Upper lobe of right lung (tissue), 1 donor: Measurements from ENCODE around the gene TTC8. TPM values are rescaled to one million over a fixed set of nuclear protein-coding genes. Genes with fewer than 3 reads are reported as not detected.

Experiments
- ATAC-seq: fragments of 200-7000 bp; cut with Tn5 transposase; one replicate; pipeline ENCODE4 v1.9.1; 2020; ENCODE audit warnings: mild to moderate bottlenecking, moderate library complexity
- DNase-seq: peaks from one replicate; pipeline ENCODE4 v3.0.0-alpha.2; 2020
- H3K27ac ChIP-seq: fragments of 200-600 bp; one replicate; pipeline ENCODE4 v1.8.0; 2022
- H3K27me3 ChIP-seq: fragments of 200-600 bp; one replicate; pipeline ENCODE4 v1.8.0; 2022; ENCODE audit warnings: mild to moderate bottlenecking
- H3K36me3 ChIP-seq: fragments of 200-600 bp; one replicate; pipeline ENCODE4 v1.8.0; 2022
- H3K4me1 ChIP-seq: fragments of 200-600 bp; one replicate; pipeline ENCODE4 v1.8.0; 2022
- H3K4me3 ChIP-seq: fragments of 200-600 bp; one replicate; pipeline ENCODE4 v1.8.0; 2022; ENCODE audit warnings: mild to moderate bottlenecking
- H3K9me3 ChIP-seq: fragments of 200-600 bp; one replicate; pipeline ENCODE4 v1.8.0; 2022
- intact Hi-C: fragments of 100-400 bp; cut with DNase I; formaldehyde crosslinking; loops from one replicate; pipeline ENCODE4 v1.11.0; 2022
- total RNA-seq: library from RNA; stranded (reverse); fragmentation: NEBNext Ultra II Directional; extraction: Animal tissue kit (Norgen Biotek cat#: 25700); gene quantifications from one replicate; pipeline ENCODE4 v1.2.1, GENCODE V29; 2021
- TF ChIP-seq, protein P1 (sequence below): fragments of 200-600 bp; IDR thresholded peaks from one replicate; pipeline ENCODE4 v1.8.0; 2022; ENCODE audit warnings: antibody characterized with exemption
- donor health status: DM: no; HTN: yes; CAD: no; lungs with severe emphysema.

The TTC8 gene
- total RNA-seq, 1 donor from 2014 or later = 11.5 TPM

DNA sequence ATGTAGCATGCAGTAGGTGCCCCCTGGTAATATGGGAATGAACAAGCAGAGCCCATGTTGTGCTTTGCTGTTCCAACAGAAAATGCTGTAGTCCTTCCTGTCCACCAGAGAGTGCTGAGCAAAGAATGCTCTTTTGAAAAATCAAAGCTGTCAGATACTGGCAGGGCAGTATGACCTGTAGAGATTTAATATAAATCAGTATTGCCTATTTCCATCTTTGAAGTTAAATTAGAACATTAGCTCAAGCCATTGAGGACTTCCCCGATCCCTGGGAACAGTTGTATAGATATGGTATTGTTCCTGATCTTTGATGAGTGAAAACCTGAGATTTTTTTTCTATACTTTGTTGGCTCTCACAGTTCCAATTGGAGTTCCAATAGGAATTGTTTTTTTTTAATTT, 13.0 kb downstream of the TTC8 start:
- DNase-seq = no peak
- no peaks in the 10 kb centered on the region for H3K9me3 ChIP-seq
- H3K27ac ChIP-seq = no peak overlapping the region
- TF ChIP-seq, protein P1, sequence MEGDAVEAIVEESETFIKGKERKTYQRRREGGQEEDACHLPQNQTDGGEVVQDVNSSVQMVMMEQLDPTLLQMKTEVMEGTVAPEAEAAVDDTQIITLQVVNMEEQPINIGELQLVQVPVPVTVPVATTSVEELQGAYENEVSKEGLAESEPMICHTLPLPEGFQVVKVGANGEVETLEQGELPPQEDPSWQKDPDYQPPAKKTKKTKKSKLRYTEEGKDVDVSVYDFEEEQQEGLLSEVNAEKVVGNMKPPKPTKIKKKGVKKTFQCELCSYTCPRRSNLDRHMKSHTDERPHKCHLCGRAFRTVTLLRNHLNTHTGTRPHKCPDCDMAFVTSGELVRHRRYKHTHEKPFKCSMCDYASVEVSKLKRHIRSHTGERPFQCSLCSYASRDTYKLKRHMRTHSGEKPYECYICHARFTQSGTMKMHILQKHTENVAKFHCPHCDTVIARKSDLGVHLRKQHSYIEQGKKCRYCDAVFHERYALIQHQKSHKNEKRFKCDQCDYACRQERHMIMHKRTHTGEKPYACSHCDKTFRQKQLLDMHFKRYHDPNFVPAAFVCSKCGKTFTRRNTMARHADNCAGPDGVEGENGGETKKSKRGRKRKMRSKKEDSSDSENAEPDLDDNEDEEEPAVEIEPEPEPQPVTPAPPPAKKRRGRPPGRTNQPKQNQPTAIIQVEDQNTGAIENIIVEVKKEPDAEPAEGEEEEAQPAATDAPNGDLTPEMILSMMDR = no peak
- no peak for ATAC-seq
- peaks cover 9% of the 10 kb centered on the region for H3K4me1 ChIP-seq
- H3K4me3 ChIP-seq = no peak overlapping the region
- H3K27me3 ChIP-seq = no peaks in the 10 kb centered on the region
- intact Hi-C loops = no loop called here
- H3K36me3 ChIP-seq = peaks cover 4% of the 10 kb centered on the region

DNA sequence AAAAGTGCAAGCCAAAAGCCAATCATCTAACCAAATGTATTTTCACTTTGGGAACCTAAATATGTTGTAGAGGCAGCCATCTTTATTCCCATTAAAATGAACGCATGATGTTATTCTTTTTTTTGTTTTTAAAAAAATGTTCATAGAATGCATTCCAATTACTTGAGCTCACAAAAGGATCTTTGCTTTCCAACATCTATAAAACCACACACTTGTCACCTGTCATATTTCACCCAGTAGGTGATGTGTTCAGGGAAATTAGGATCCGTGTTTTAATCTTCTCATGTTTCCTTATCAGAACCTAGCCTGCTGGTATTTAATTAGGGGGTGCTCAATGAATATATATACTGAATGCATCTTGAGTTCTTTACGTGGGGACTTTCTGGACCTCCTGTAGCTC, 13.6 kb downstream of the TTC8 start:
- ATAC-seq (no peak), DNase-seq (no peak)
- H3K9me3 ChIP-seq = no peaks in the 10 kb centered on the region
- TF ChIP-seq, protein P1 = no peak
- peaks cover 9% of the 10 kb centered on the region for H3K4me1 ChIP-seq
- H3K4me3 ChIP-seq = no peak overlapping the region
- intact Hi-C loops = no loop called here
- H3K27me3 ChIP-seq = no peaks in the 10 kb centered on the region
- H3K36me3 ChIP-seq = peaks cover 4% of the 10 kb centered on the region
- no peak overlapping the region for H3K27ac ChIP-seq

DNA sequence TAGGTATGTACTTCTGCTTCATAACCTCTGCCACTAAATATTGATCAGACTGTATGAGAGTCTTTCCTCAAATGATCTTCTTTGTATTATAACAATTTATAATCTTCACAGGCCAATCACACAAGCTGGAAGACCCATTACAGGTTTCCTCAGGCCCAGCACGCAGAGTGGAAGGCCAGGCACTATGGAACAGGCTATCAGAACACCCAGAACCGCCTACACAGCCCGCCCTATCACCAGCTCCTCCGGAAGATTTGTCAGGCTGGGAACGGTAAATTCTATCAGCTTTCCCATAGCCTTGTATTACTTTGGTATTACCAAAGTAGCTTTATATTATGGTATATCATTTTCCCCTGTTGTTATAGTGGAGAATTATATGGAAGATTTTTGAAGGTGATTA, 16.5 kb downstream of the TTC8 start:
- DNase-seq (no peak), ATAC-seq (no peak)
- TF ChIP-seq, protein P1 = no peak
- Histone ChIP-seq H3K9me3 (no peaks in the 10 kb centered on the region), H3K4me3 (no peak overlapping the region), H3K4me1 (no peaks in the 10 kb centered on the region), H3K27ac (no peak overlapping the region), H3K27me3 (no peaks in the 10 kb centered on the region), H3K36me3 (peaks cover 4% of the 10 kb centered on the region)
- intact Hi-C loops = no loop called here

GRCh38 chr14:88841741-88842140, 17.3 kb downstream of the TTC8 start:
- Histone ChIP-seq H3K27ac (no peak overlapping the region), H3K36me3 (peaks cover 4% of the 10 kb centered on the region), H3K27me3 (no peaks in the 10 kb centered on the region), H3K4me3 (no peak overlapping the region), H3K9me3 (no peaks in the 10 kb centered on the region), H3K4me1 (no peaks in the 10 kb centered on the region)
- no peak for ATAC-seq
- TF ChIP-seq, protein P1 = no peak
- intact Hi-C loops = no loop called here
- no peak for DNase-seq

- Histone ChIP-seq H3K36me3 (peaks cover 4% of the 10 kb centered on the region), H3K4me1 (no peaks in the 10 kb centered on the region), H3K27me3 (no peaks in the 10 kb centered on the region), H3K27ac (no peak overlapping the region), H3K4me3 (no peak overlapping the region), H3K9me3 (no peaks in the 10 kb centered on the region)
- intact Hi-C loops = no loop called here
- ATAC-seq (no peak), DNase-seq (no peak)
- TF ChIP-seq, protein P1 = no peak
These were observed 18.0 kb downstream of the TTC8 start for GRCh38 chr14:88842414-88842813.

GRCh38 chr14:88844980-88845491, 20.6 kb downstream of the TTC8 start:
- Histone ChIP-seq H3K9me3 (no peaks in the 10 kb centered on the region), H3K4me3 (no peak overlapping the region), H3K27me3 (no peaks in the 10 kb centered on the region), H3K4me1 (no peaks in the 10 kb centered on the region), H3K36me3 (peaks cover 4% of the 10 kb centered on the region), H3K27ac (no peak overlapping the region)
- no peak for ATAC-seq
- intact Hi-C loops = no loop called here
- TF ChIP-seq, protein P1 = no peak
- no peak for DNase-seq
